ENCODE data around the gene IMPACT. TPM values are rescaled to one million over a fixed set of nuclear protein-coding genes. Genes with fewer than 3 reads are reported as not detected.

Gene IMPACT
- polyA plus RNA-seq, 2 of the 4 experiments (the other 2 are of a cell fraction), result 10.9 to 27.1 TPM

GRCh38 chr18:24491927-24492834 lies 65.7 kb downstream of the IMPACT start (continued):
- TF ChIP-seq HOXA7 (CRISPR knock-in tag; IDR thresholded peaks at IDR 0.05), result no peak
- TF ChIP-seq ATOH8 (CRISPR knock-in tag; IDR thresholded peaks at IDR 0.05; ENCODE audit: low read depth), result no peak
- no peak for TF ChIP-seq ESRRA (IDR thresholded peaks at IDR 0.05; ENCODE audit: borderline replicate concordance, low read length)
- no peak for TF ChIP-seq E2F6 (IDR thresholded peaks at IDR 0.05; ENCODE audit: borderline replicate concordance, low read depth)
- TF ChIP-seq FOSL2 (IDR thresholded peaks at IDR 0.05), result no peak
- TF ChIP-seq FOSL2 (CRISPR knock-in tag; IDR thresholded peaks at IDR 0.05), result no peak

GRCh38 chr18:24494586-24494985 lies 68.1 kb downstream of the IMPACT start:
- CTCF ChIA-PET, result interaction anchor here (1.2 to 1.7 kb wide), 2 partner anchors 10 to 231 kb away, joined by 3 to 4 read pairs; no protein-coding TSS in a partner anchor
- FAIRE-seq, result no peak

More at GRCh38 chr18:24494586-24494985, 68.1 kb downstream of the IMPACT start:
- Histone ChIP-seq H3K27ac (no peak overlapping the region), H3K4me3 (no peak overlapping the region), H3K4me1 (no peaks in the 10 kb centered on the region), H3K4me2 (no peak overlapping the region), H3K9me3 (no peaks in the 10 kb centered on the region)
- ATAC-seq, result no peak
- POLR2A ChIA-PET, result interaction anchor here (1.0 kb wide), 1 partner anchor 356 kb away, joined by 3 read pairs; the partner anchor contains the start of gene CABYR
- no peak for TF ChIP-seq ATOH8 (CRISPR knock-in tag; IDR thresholded peaks at IDR 0.05; ENCODE audit: low read depth)
- no peak for TF ChIP-seq CTCF (IDR thresholded peaks at IDR 0.05)
- TF ChIP-seq CBX8 (IDR thresholded peaks at IDR 0.05), result no peak
- no peak for TF ChIP-seq E2F6 (IDR thresholded peaks at IDR 0.05; ENCODE audit: borderline replicate concordance, low read depth)
- TF ChIP-seq GATA3 (IDR thresholded peaks at IDR 0.05; ENCODE audit: borderline replicate concordance), result no peak
- no peak for TF ChIP-seq CEBPB (IDR thresholded peaks at IDR 0.05)
- no peak for TF ChIP-seq KDM1A (IDR thresholded peaks at IDR 0.05; ENCODE audit: low read depth)
- no peak for TF ChIP-seq SREBF2 (IDR thresholded peaks at IDR 0.05)
- no peak for TF ChIP-seq JUN (IDR thresholded peaks at IDR 0.05)
- TF ChIP-seq HOXA7 (CRISPR knock-in tag; IDR thresholded peaks at IDR 0.05), result no peak
- TF ChIP-seq ESRRA (IDR thresholded peaks at IDR 0.05; ENCODE audit: borderline replicate concordance, low read length), result no peak
- no peak for TF ChIP-seq HOXB5 (CRISPR knock-in tag; IDR thresholded peaks at IDR 0.05)
- TF ChIP-seq HMGXB4 (CRISPR knock-in tag; IDR thresholded peaks at IDR 0.05; ENCODE audit: borderline replicate concordance), result no peak
- no peak for TF ChIP-seq RNF2 (IDR thresholded peaks at IDR 0.05; ENCODE audit: borderline replicate concordance, low read depth)
- no peak for TF ChIP-seq RCOR1 (IDR thresholded peaks at IDR 0.05; ENCODE audit: low read depth, low read length)
- no peak for TF ChIP-seq ZC3H11A (IDR thresholded peaks at IDR 0.05)
- DNase-seq (ENCODE audit: low read depth in 1 of 2, low spot score in 1 of 2), result no peak
- 6% methylated on average over 2 of the region's 2 CpGs for WGBS (ENCODE audit: missing lambda C conversion rate)
